KOPT-K1 (cell line): Measurements from ENCODE around the gene SPAG6.
A peak's percentile ranks its signal among the peaks of the same experiment; 100 is the strongest.
"Not testable (repeated sequence)": the region's sequence is repeated elsewhere in the genome, so short reads cannot be mapped to it uniquely, and the experiment has no call there.

Source experiments
- H3K27ac ChIP-seq: fragments of 200-600 bp; sonication (generic); 2 replicates; pipeline ENCODE4 v1.5.1; 2016; ENCODE audit warnings: antibody characterized with exemption, mild to moderate bottlenecking, low read depth, low read length; ENCODE audit not compliant: poor library complexity, severe bottlenecking
- H3K36me3 ChIP-seq: fragments of 200-600 bp; sonication (generic); 2 replicates; pipeline ENCODE4 v1.5.1; 2017; ENCODE audit warnings: antibody characterized with exemption, mild to moderate bottlenecking, low read length, moderate library complexity; ENCODE audit not compliant: insufficient read depth
- H3K9me3 ChIP-seq: fragments of 200-600 bp; sonication (generic); 2 replicates; pipeline ENCODE4 v1.5.1; 2017; ENCODE audit warnings: antibody characterized with exemption, low read length, mild to moderate bottlenecking; ENCODE audit not compliant: insufficient read depth, poor library complexity, severe bottlenecking

The SPAG6 gene

GRCh38 chr10:22369434-22370072, 24.3 kb downstream of the SPAG6 start:
- H3K9me3 ChIP-seq = no peaks in the 10 kb centered on the region
- H3K36me3 ChIP-seq = no peaks in the 10 kb centered on the region
- no peak overlapping the region for H3K27ac ChIP-seq

GRCh38 chr10:22370320-22370719, 25.0 kb downstream of the SPAG6 start:
- H3K36me3 ChIP-seq = no peaks in the 10 kb centered on the region
- peak overlapping the region; percentile 36 for H3K27ac ChIP-seq
- no peaks in the 10 kb centered on the region for H3K9me3 ChIP-seq

- no peak overlapping the region for H3K27ac ChIP-seq
- no peaks in the 10 kb centered on the region for H3K36me3 ChIP-seq
- H3K9me3 ChIP-seq = no peaks in the 10 kb centered on the region
Observed at GRCh38 chr10:22372298-22372697, 27.0 kb downstream of the SPAG6 start.

- no peaks in the 10 kb centered on the region for H3K36me3 ChIP-seq
- no peak overlapping the region for H3K27ac ChIP-seq
- H3K9me3 ChIP-seq = no peaks in the 10 kb centered on the region
Observed at GRCh38 chr10:22372917-22373316, 27.6 kb downstream of the SPAG6 start.

GRCh38 chr10:22374489-22375126, 29.3 kb downstream of the SPAG6 start:
- Histone ChIP-seq H3K9me3 (no peaks in the 10 kb centered on the region), H3K27ac (no peak overlapping the region), H3K36me3 (no peaks in the 10 kb centered on the region)

- Histone ChIP-seq H3K36me3 (no peaks in the 10 kb centered on the region), H3K27ac (no peak overlapping the region), H3K9me3 (no peaks in the 10 kb centered on the region)
Observed at GRCh38 chr10:22379059-22379458, 33.8 kb downstream of the SPAG6 start.

GRCh38 chr10:22381262-22381661, 36.0 kb downstream of the SPAG6 start:
- H3K9me3 ChIP-seq = no peaks in the 10 kb centered on the region
- no peaks in the 10 kb centered on the region for H3K36me3 ChIP-seq
- H3K27ac ChIP-seq = no peak overlapping the region

GRCh38 chr10:22386503-22386902, 41.2 kb downstream of the SPAG6 start:
- Histone ChIP-seq H3K36me3 (no peaks in the 10 kb centered on the region), H3K27ac (no peak overlapping the region), H3K9me3 (no peaks in the 10 kb centered on the region)

GRCh38 chr10:22389856-22390589, 44.7 kb downstream of the SPAG6 start:
- Histone ChIP-seq H3K9me3 (no peaks in the 10 kb centered on the region), H3K36me3 (no peaks in the 10 kb centered on the region), H3K27ac (no peak overlapping the region)

- H3K27ac ChIP-seq = no peak overlapping the region
- H3K36me3 ChIP-seq = no peaks in the 10 kb centered on the region
Observed at GRCh38 chr10:22391600-22391999, 46.3 kb downstream of the SPAG6 start.

GRCh38 chr10:22396195-22396594, 50.9 kb downstream of the SPAG6 start:
- not testable (repeated sequence) for H3K27ac ChIP-seq, H3K9me3 ChIP-seq, H3K36me3 ChIP-seq

More at GRCh38 chr10:22391600-22391999, 46.3 kb downstream of the SPAG6 start:
- no peaks in the 10 kb centered on the region for H3K9me3 ChIP-seq

- H3K36me3 ChIP-seq, H3K27ac ChIP-seq, H3K9me3 ChIP-seq: not testable (repeated sequence)
Observed at GRCh38 chr10:22406916-22407315, 61.6 kb downstream of the SPAG6 start.

- Histone ChIP-seq H3K27ac (no peak overlapping the region), H3K9me3 (no peaks in the 10 kb centered on the region), H3K36me3 (no peaks in the 10 kb centered on the region)
Observed at GRCh38 chr10:22410394-22410793, 65.1 kb downstream of the SPAG6 start.

GRCh38 chr10:22410846-22411245, 65.5 kb downstream of the SPAG6 start:
- Histone ChIP-seq H3K36me3 (no peaks in the 10 kb centered on the region), H3K27ac (no peak overlapping the region), H3K9me3 (no peaks in the 10 kb centered on the region)

- Histone ChIP-seq H3K27ac (no peak overlapping the region), H3K36me3 (no peaks in the 10 kb centered on the region), H3K9me3 (no peaks in the 10 kb centered on the region)
Observed at GRCh38 chr10:22414146-22414545, 68.8 kb downstream of the SPAG6 start.
